ENCODE results near the gene SCAND1.

DNA sequence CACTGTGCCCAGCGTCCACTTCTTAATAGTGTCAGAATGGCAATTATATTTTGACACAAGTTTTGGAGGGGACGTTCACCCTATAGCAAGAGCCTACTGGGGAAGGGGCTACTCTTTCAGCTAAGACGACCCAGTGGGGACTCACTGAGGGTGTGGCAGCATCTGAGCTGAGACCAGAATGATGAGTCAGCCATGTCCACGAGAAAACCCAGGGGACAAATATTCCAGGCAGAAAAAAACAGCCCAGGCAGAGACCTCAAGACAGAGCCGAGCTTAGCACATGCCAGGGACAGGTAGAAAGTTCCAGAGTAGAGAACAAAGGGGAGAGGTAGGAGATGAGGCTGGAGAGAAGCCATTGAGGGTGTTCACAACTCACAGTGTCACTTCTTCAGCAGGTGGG, 25.2 kb upstream of the SCAND1 start:
- TF ChIP-seq, protein P1, sequence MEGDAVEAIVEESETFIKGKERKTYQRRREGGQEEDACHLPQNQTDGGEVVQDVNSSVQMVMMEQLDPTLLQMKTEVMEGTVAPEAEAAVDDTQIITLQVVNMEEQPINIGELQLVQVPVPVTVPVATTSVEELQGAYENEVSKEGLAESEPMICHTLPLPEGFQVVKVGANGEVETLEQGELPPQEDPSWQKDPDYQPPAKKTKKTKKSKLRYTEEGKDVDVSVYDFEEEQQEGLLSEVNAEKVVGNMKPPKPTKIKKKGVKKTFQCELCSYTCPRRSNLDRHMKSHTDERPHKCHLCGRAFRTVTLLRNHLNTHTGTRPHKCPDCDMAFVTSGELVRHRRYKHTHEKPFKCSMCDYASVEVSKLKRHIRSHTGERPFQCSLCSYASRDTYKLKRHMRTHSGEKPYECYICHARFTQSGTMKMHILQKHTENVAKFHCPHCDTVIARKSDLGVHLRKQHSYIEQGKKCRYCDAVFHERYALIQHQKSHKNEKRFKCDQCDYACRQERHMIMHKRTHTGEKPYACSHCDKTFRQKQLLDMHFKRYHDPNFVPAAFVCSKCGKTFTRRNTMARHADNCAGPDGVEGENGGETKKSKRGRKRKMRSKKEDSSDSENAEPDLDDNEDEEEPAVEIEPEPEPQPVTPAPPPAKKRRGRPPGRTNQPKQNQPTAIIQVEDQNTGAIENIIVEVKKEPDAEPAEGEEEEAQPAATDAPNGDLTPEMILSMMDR (IDR thresholded peaks at IDR 0.05), result no peak
- TF ChIP-seq POLR2A (IDR thresholded peaks at IDR 0.05), result no peak

Measured in thyroid gland (tissue), 4 donors.